Ovary (tissue), 9 donors: Measurements from ENCODE around the gene KDM1A. TPM values are rescaled to one million over a fixed set of nuclear protein-coding genes. Genes with fewer than 3 reads are reported as not detected.

Experiments
- DNase-seq, 5 donors: peaks; one replicate each; pipeline ENCODE4 v3.0.0-alpha.2; 2019 to 2020
- H3K27ac ChIP-seq, 2 donors: fragments of 200-600 bp; one replicate each; pipeline versions ENCODE4 v1.5.1 to v1.8.0; 2019 to 2022
- H3K27me3 ChIP-seq: fragments of 200-600 bp; one replicate; pipeline ENCODE4 v1.8.0; 2022
- H3K36me3 ChIP-seq: fragments of 200-600 bp; sonication (generic); one replicate; pipeline ENCODE4 v1.5.1; 2019
- H3K4me1 ChIP-seq: one replicate; pipeline ENCODE4 v1.8.1; 2013; ENCODE audit warnings: mild to moderate bottlenecking, moderate library complexity; ENCODE audit not compliant: insufficient read depth
- H3K4me3 ChIP-seq: fragments of 200-600 bp; sonication (generic); one replicate; pipeline ENCODE4 v1.5.1; 2017
- H3K9me3 ChIP-seq, 2 donors: fragments of 200-600 bp in 1 of 2; sonication (generic) in 1 of 2; one replicate each; pipeline versions ENCODE4 v1.5.1 to v1.8.1; 2013 to 2019; ENCODE audit warnings: mild to moderate bottlenecking in 1 of 2, moderate library complexity in 1 of 2
- CTCF ChIP-seq, 3 donors: fragments of 450-650 bp in 2 of 3; fragments of 200-600 bp in 1 of 3; IDR thresholded peaks; one replicate each; pipeline versions ENCODE4 v1.5.1 to v1.8.0; 2016 to 2022; ENCODE audit warnings: antibody characterized with exemption in 3 of 3, mild to moderate bottlenecking in 1 of 3
- EP300 ChIP-seq: sonication (generic); formaldehyde crosslinking; IDR thresholded peaks from one replicate; pipeline ENCODE4 v1.6.1; 2017; ENCODE audit warnings: antibody characterized with exemption
- POLR2A ChIP-seq: fragments of 450-650 bp; IDR thresholded peaks from one replicate; pipeline ENCODE4 v1.6.1; 2017; ENCODE audit warnings: antibody characterized with exemption, mild to moderate bottlenecking, moderate library complexity
- WGBS, 3 donors: extraction: QIAGEN DNeasy Blood & Tissue Kit in 1 of 3; methylation state at CpG; one replicate each; pipeline versions ENCODE4 v1.1.5 to v1.1.7; 2013 to 2017; 5-methylcytosine and 5-hydroxymethylcytosine counted together
- intact Hi-C, 4 donors: fragments of 100-400 bp; cut with DNase I; formaldehyde crosslinking; loops; one replicate each; pipeline versions ENCODE4 v1.11.0 to v1.15.1; 2022 to 2023
- polyA plus RNA-seq, 2 donors: library from polyadenylated mRNA; stranded (reverse); fragments of 200-250 nt in 1 of 2; fragments of 350-450 nt in 1 of 2; fragmentation: Illumina TruSeq in 1 of 2; extraction: RNeasy Lipid Tissue Mini Kit (QIAGEN cat#74804) in 1 of 2; gene quantifications; one replicate each; pipeline ENCODE4 v1.2.3, GENCODE V29; 2013 to 2014
- total RNA-seq, 7 donors: library from RNA; depleted of rRNA in 2 of 7; stranded (reverse); fragments of >200 nt in 2 of 7; fragmentation: NEBNext Ultra II Directional in 3 of 7; extraction: Animal tissue kit (Norgen Biotek cat#: 25700) in 3 of 7; gene quantifications; one replicate each; pipeline versions ENCODE4 v1.1.0 to v1.2.4, GENCODE V29; 2016 to 2023
- donor health status: DM: no; HTN: no; CAD: no; lungs with moderate emphysema.
- donor health status: DM: no; HTN: no; CAD: no.
- donor health status: Bipolar disorder and iron deficiency.
- donor health status: DM: yes; HTN: yes; CAD: no.
- donor health status: DM: no; HTN: no; CAD: no.
- donor health status: DM: yes; HTN: yes; CAD: no.

The KDM1A gene
- total and polyA plus RNA-seq, 9 donors = 45.7 to 76.1 (median 65.7) TPM

- WGBS, 3 donors = 54 to 66% (median 59%) methylated on average over 8 of the region's 8 CpGs
- H3K4me3 ChIP-seq = no peak overlapping the region
- TF ChIP-seq CTCF (IDR thresholded peaks at IDR 0.05) = no peak
- no peak for TF ChIP-seq EP300
- TF ChIP-seq POLR2A = no peak
- intact Hi-C loops = no loop called here
- no peaks in the 10 kb centered on the region for H3K9me3 ChIP-seq
- H3K4me1 ChIP-seq = peaks cover 12% of the 10 kb centered on the region
- no peaks in the 10 kb centered on the region for H3K36me3 ChIP-seq
- no peaks in the 10 kb centered on the region for H3K27me3 ChIP-seq
- peak overlapping the region in 1 of 2 donors; percentile 36 for H3K27ac ChIP-seq
- DNase-seq = no peak
Observed at GRCh38 chr1:23118957-23119792, 99.9 kb downstream of the KDM1A start.

DNA sequence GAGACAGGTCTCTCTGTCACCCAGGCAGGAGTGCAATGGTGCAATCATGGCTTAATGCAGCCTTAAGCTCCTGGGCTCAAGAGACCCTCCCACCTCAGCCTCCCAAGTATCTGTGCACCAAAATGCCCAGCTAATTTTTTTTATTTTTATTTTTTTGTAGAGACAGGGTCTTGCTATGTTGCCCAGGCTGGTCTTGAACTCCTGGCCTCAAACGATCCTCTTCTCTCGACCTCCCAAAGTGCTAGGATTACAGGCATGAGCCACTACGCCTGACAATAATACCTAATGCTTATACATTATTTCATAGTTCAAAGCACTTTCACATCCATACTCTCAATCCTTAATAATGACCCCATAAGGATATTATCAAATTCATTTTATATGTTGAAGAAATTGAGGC is 101.1 kb downstream of the KDM1A start:
- Histone ChIP-seq H3K4me3 (no peak overlapping the region), H3K36me3 (no peaks in the 10 kb centered on the region), H3K27me3 (no peaks in the 10 kb centered on the region), H3K27ac (no peak overlapping the region), H3K9me3 (no peaks in the 10 kb centered on the region), H3K4me1 (peaks cover 9% of the 10 kb centered on the region)
- 89 to 93% (median 92%) methylated on average over 3 of the region's 3 CpGs for WGBS, 3 donors
- TF ChIP-seq EP300 (no peak), POLR2A (no peak), CTCF (IDR thresholded peaks at IDR 0.05) (no peak)
- intact Hi-C loops = loop anchor here in 1 of 4 donors (5.0 kb wide), 1 partner anchor 47 kb away; the partner anchor contains the start of gene LUZP1
- DNase-seq = no peak

- H3K4me1 ChIP-seq = peaks cover 12% of the 10 kb centered on the region
- no peak for TF ChIP-seq CTCF (IDR thresholded peaks at IDR 0.05)
- TF ChIP-seq EP300 = no peak
- TF ChIP-seq POLR2A = no peak
- peak in 4 of 5 donors; percentile 47 to 69 (median 51) for DNase-seq
- no peaks in the 10 kb centered on the region for H3K36me3 ChIP-seq
- 1 to 4% (median 3%) methylated on average over 4 of the region's 4 CpGs for WGBS, 3 donors
- no peak overlapping the region for H3K27ac ChIP-seq
- no peaks in the 10 kb centered on the region for H3K9me3 ChIP-seq
- intact Hi-C loops = loop anchor here in 1 of 4 donors (5.0 kb wide), 1 partner anchor 45 kb away; the partner anchor contains the start of gene LUZP1
- no peak overlapping the region for H3K4me3 ChIP-seq
- H3K27me3 ChIP-seq = no peaks in the 10 kb centered on the region
Observed at GRCh38 chr1:23122023-23122748, 102.9 kb downstream of the KDM1A start.

DNA sequence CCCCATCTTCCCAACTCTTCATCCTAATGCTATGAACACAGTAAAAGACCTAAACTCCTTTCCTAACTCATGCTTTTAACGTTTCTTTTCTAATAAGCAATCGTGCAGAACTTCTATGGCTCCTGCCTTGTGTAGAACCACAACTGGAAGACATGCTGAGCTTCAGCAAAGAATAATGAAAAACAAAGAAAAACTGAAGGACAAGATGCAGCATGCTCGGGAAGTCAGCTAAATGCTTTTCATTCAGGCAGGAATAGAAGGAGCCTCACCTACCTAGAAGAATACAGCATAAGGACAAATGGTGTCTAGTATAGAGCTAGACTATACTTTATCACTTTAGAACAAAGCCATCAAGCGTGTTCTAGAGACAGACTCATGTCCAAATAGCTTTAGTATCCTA is 103.5 kb downstream of the KDM1A start:
- peaks cover 12% of the 10 kb centered on the region for H3K4me1 ChIP-seq
- no peaks in the 10 kb centered on the region for H3K27me3 ChIP-seq
- WGBS, 3 donors = 30 to 34% (median 30%) methylated on average over 4 of the region's 4 CpGs
- intact Hi-C loops = loop anchor here in 1 of 4 donors (5.0 kb wide), 1 partner anchor 45 kb away; the partner anchor contains the start of gene LUZP1
- no peak overlapping the region for H3K27ac ChIP-seq
- DNase-seq = no peak
- no peak for TF ChIP-seq EP300
- TF ChIP-seq CTCF (IDR thresholded peaks at IDR 0.05) = no peak
- no peak for TF ChIP-seq POLR2A
- H3K4me3 ChIP-seq = no peak overlapping the region
- H3K36me3 ChIP-seq = no peaks in the 10 kb centered on the region
- no peaks in the 10 kb centered on the region for H3K9me3 ChIP-seq
